ENCODE measurements around the gene SBF2.

- TF ChIP-seq CTCF (IDR thresholded peaks at IDR 0.05; ENCODE audit: low read depth, low read length) (no peak), MYC (IDR thresholded peaks at IDR 0.05; ENCODE audit: low read depth, low read length) (no peak)
These were observed 485.1 kb downstream of the SBF2 start for GRCh38 chr11:9808943-9809342.
